GM23248 (cell line): ENCODE data around the gene GPR34.

ENCODE experiments used
- EZH2 ChIP-seq: fragments of 200-600 bp; sonication (generic); IDR thresholded peaks from 2 replicates; pipeline ENCODE4 v1.6.1; 2018; ENCODE audit warnings: antibody characterized with exemption, mild to moderate bottlenecking; ENCODE audit not compliant: insufficient read depth, poor library complexity, severe bottlenecking
- EZH2phosphoT487 ChIP-seq: fragments of 200-600 bp; sonication (generic); IDR thresholded peaks from 2 replicates; pipeline ENCODE4 v1.6.1; 2018; ENCODE audit warnings: antibody characterized with exemption, moderate library complexity, mild to moderate bottlenecking, low read depth; ENCODE audit not compliant: insufficient read depth

GRCh38 chrX:41655101-41655500, 33.7 kb upstream of the GPR34 start:
- TF ChIP-seq EZH2 (no peak), EZH2phosphoT487 (no peak)
